ENCODE measurements around the gene SLC2A3.
"Not testable (repeated sequence)": the region's sequence is repeated elsewhere in the genome, so short reads cannot be mapped to it uniquely, and the experiment has no call there.

The SLC2A3 gene

GRCh38 chr12:7972734-7973456, 36.9 kb upstream of the SLC2A3 start:
- no peak overlapping the region; the same call in 1 of the 2 replicates for H3K4me3 ChIP-seq (ENCODE audit: low read depth, low read length)
- TF ChIP-seq CTCF (IDR thresholded peaks at IDR 0.05; ENCODE audit: low read depth, low read length, missing control alignments), result no peak

GRCh38 chr12:7972269-7972668, 36.3 kb upstream of the SLC2A3 start:
- not testable (repeated sequence) for DNase-seq (ENCODE audit: low read depth); H3K4me3 ChIP-seq (ENCODE audit: low read depth, low read length)

More at GRCh38 chr12:7972734-7973456, 36.9 kb upstream of the SLC2A3 start:
- DNase-seq (ENCODE audit: low read depth), result no peak

GRCh38 chr12:7971765-7972164, 35.8 kb upstream of the SLC2A3 start:
- H3K4me3 ChIP-seq (ENCODE audit: low read depth, low read length), result peak overlapping the region; percentile 67; the same call in 1 of the 2 replicates
- not testable (repeated sequence) for DNase-seq (ENCODE audit: low read depth)

- H3K4me3 ChIP-seq (ENCODE audit: low read depth, low read length), result peak overlapping the region; percentile 67
- DNase-seq (ENCODE audit: low read depth), result no peak
- no peak for TF ChIP-seq CTCF (IDR thresholded peaks at IDR 0.05; ENCODE audit: low read depth, low read length, missing control alignments)
Observed at GRCh38 chr12:7970475-7971252, 34.7 kb upstream of the SLC2A3 start.

- H3K4me3 ChIP-seq (ENCODE audit: low read depth, low read length), result no peak overlapping the region
- TF ChIP-seq CTCF (IDR thresholded peaks at IDR 0.05; ENCODE audit: low read depth, low read length, missing control alignments), result no peak
Observed at GRCh38 chr12:7966563-7966962, 30.6 kb upstream of the SLC2A3 start.

GRCh38 chr12:7964669-7965068, 28.7 kb upstream of the SLC2A3 start:
- H3K4me3 ChIP-seq (ENCODE audit: low read depth, low read length); DNase-seq (ENCODE audit: low read depth): not testable (repeated sequence)

More at GRCh38 chr12:7966563-7966962, 30.6 kb upstream of the SLC2A3 start:
- DNase-seq (ENCODE audit: low read depth), result no peak

- peak overlapping the region; percentile 84 for H3K4me3 ChIP-seq (ENCODE audit: low read depth, low read length)
- TF ChIP-seq CTCF (IDR thresholded peaks at IDR 0.05; ENCODE audit: low read depth, low read length, missing control alignments), result no peak
- DNase-seq (ENCODE audit: low read depth), result no peak
Observed at GRCh38 chr12:7961395-7962178, 25.6 kb upstream of the SLC2A3 start.

GRCh38 chr12:7959701-7960121, 23.7 kb upstream of the SLC2A3 start:
- DNase-seq (ENCODE audit: low read depth), result peak; percentile 64
- peak overlapping the region; percentile 84 for H3K4me3 ChIP-seq (ENCODE audit: low read depth, low read length)
- no peak for TF ChIP-seq CTCF (IDR thresholded peaks at IDR 0.05; ENCODE audit: low read depth, low read length, missing control alignments)

Data from GM12864 (cell line).